SJSA1 (cell line): ENCODE data around the gene GPR15LG. TPM values are rescaled to one million over a fixed set of nuclear protein-coding genes. Genes with fewer than 3 reads are reported as not detected.
A peak's percentile ranks its signal among the peaks of the same experiment; 100 is the strongest.

Source experiments
- DNase-seq, 2 experiments: peaks; one replicate each; pipeline ENCODE4 v3.0.0-alpha.2; 2015 to 2020; ENCODE audit warnings: low spot score in 2 of 2, low read depth in 1 of 2
- H3K27ac ChIP-seq: fragments of 250-450 bp; sonication (Bioruptor Pico); 2 replicates; pipeline ENCODE4 v1.5.1; 2020; ENCODE audit warnings: mild to moderate bottlenecking, moderate library complexity
- H3K27me3 ChIP-seq: fragments of 250-450 bp; sonication (Bioruptor Pico); replicated peaks from 2 replicates; pipeline ENCODE4 v1.5.1; 2020; ENCODE audit warnings: mild to moderate bottlenecking, moderate library complexity
- H3K36me3 ChIP-seq: fragments of 250-450 bp; sonication (Bioruptor Pico); 2 replicates; pipeline ENCODE4 v1.5.1; 2020; ENCODE audit warnings: mild to moderate bottlenecking
- H3K4me1 ChIP-seq: fragments of 250-450 bp; sonication (Bioruptor Pico); replicated peaks from 2 replicates; pipeline ENCODE4 v1.6.1; 2021; ENCODE audit warnings: mild to moderate bottlenecking
- H3K4me3 ChIP-seq: fragments of 250-450 bp; sonication (Bioruptor Pico); 2 replicates; pipeline ENCODE4 v1.5.1; 2020; ENCODE audit warnings: mild to moderate bottlenecking
- H3K9me3 ChIP-seq: fragments of 250-450 bp; sonication (Bioruptor Pico); replicated peaks from 2 replicates; pipeline ENCODE4 v1.5.1; 2020; ENCODE audit warnings: mild to moderate bottlenecking
- total RNA-seq: library from RNA; depleted of rRNA; stranded (reverse); fragments of >200 nt; shearing (Covaris generic); gene quantifications from 2 replicates; pipeline ENCODE4 v1.2.3, GENCODE V29; 2014

The GPR15LG gene
- total RNA-seq, 1 experiment from 2014 or later: not detected

DNA sequence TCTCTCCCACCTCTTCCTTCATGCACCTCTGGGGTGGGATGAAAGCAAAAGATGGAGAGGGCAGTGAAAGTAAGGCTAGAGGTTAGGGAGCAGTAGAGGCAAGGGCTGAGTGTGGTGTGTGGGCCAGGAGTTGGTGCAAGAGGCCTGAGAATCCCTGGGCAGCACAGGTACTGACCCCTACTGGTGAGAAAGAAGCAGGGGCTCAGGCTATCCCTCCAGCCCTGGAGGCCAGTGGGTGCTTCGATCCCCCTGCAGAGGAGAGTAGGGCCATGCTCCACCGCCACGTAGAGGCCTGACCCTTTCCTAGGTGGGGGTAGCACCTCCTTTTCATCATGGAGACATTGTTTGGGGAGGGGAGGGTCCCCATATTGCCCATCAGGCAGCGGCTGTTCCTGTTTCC, 30.5 kb downstream of the GPR15LG start:
- 0 out of 2 replicates have a peak, but pooled peaks cover 5% of the 10 kb centered on the region for H3K27me3 ChIP-seq
- no peaks in the 10 kb centered on the region for H3K36me3 ChIP-seq
- no peak for DNase-seq
- no peaks in the 10 kb centered on the region for H3K4me1 ChIP-seq
- no peaks in the 10 kb centered on the region for H3K9me3 ChIP-seq
- H3K4me3 ChIP-seq: no peak overlapping the region
- H3K27ac ChIP-seq: no peak overlapping the region

DNA sequence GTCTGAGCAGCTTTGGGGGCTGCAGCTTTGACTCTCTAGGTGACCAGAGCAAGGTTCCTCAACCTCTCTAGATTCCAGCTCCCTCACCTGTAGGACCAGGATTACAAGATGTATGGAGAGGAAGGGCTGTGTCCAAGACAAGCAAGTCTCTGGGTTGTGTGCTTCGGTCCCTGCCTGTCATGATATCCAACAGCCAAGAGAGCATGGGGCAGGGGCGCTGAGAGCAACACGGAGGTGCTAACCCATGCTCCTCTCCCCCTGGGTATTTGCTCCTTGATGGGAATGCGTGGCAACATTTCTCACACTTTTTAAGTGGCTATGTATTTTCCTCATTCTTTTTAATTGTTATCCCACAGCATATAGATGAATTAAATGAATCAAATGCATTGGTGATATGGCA, 31.0 kb downstream of the GPR15LG start:
- no peak for DNase-seq
- Histone ChIP-seq H3K36me3 (no peaks in the 10 kb centered on the region), H3K27me3 (0 out of 2 replicates have a peak, but pooled peaks cover 5% of the 10 kb centered on the region), H3K27ac (no peak overlapping the region), H3K4me3 (no peak overlapping the region), H3K4me1 (no peaks in the 10 kb centered on the region), H3K9me3 (no peaks in the 10 kb centered on the region)

- H3K9me3 ChIP-seq: no peaks in the 10 kb centered on the region
- H3K4me3 ChIP-seq: no peak overlapping the region
- H3K27me3 ChIP-seq: 0 out of 2 replicates have a peak, but pooled peaks cover 6% of the 10 kb centered on the region
- H3K36me3 ChIP-seq: no peaks in the 10 kb centered on the region
- no peak overlapping the region for H3K27ac ChIP-seq
- peak in 1 of 2 experiments; percentile 22 for DNase-seq
- H3K4me1 ChIP-seq: no peaks in the 10 kb centered on the region
Observed at GRCh38 chr10:84205049-84205852, 31.6 kb downstream of the GPR15LG start.

- H3K27ac ChIP-seq: no peak overlapping the region
- H3K36me3 ChIP-seq: no peaks in the 10 kb centered on the region
- no peak for DNase-seq
- 0 out of 2 replicates have a peak, but pooled peaks cover 3% of the 10 kb centered on the region for H3K27me3 ChIP-seq
- H3K9me3 ChIP-seq: no peaks in the 10 kb centered on the region
- no peak overlapping the region for H3K4me3 ChIP-seq
- H3K4me1 ChIP-seq: no peaks in the 10 kb centered on the region
Observed at GRCh38 chr10:84205853-84206525, 32.4 kb downstream of the GPR15LG start.

GRCh38 chr10:84208023-84208422, 34.4 kb downstream of the GPR15LG start:
- H3K27ac ChIP-seq: no peak overlapping the region
- H3K4me3 ChIP-seq: no peak overlapping the region
- H3K9me3 ChIP-seq: no peaks in the 10 kb centered on the region
- H3K4me1 ChIP-seq: no peaks in the 10 kb centered on the region
- no peaks in the 10 kb centered on the region for H3K36me3 ChIP-seq
- 0 out of 2 replicates have a peak, but pooled peaks cover 3% of the 10 kb centered on the region for H3K27me3 ChIP-seq
- no peak for DNase-seq

DNA sequence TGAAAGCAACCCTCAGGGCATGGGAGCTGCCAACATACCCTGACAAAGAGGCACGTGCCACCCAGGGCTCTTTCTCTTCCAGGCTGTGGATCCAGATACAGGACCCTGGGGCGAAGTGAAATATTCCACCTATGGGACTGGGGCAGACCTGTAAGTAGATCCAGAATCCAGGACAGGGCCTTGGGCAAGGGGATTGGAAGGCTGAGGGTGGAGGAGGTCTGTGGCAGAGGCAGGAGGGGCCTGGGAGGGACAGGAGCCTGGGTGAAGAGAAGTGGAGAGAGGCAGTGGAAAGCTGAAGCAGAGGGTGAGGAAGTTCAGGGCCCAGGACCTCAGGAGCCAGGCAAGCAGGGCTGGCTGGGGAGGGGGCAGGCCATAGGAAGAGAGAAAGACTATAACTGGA, 38.0 kb downstream of the GPR15LG start:
- H3K36me3 ChIP-seq: no peaks in the 10 kb centered on the region
- no peak overlapping the region for H3K27ac ChIP-seq
- 0 out of 2 replicates have a peak, but pooled peaks cover 3% of the 10 kb centered on the region for H3K27me3 ChIP-seq
- no peak for DNase-seq
- H3K4me3 ChIP-seq: no peak overlapping the region
- no peaks in the 10 kb centered on the region for H3K4me1 ChIP-seq
- no peaks in the 10 kb centered on the region for H3K9me3 ChIP-seq

GRCh38 chr10:84212014-84212413, 38.4 kb downstream of the GPR15LG start:
- Histone ChIP-seq H3K27ac (no peak overlapping the region), H3K4me1 (no peaks in the 10 kb centered on the region), H3K4me3 (no peak overlapping the region), H3K9me3 (no peaks in the 10 kb centered on the region), H3K36me3 (no peaks in the 10 kb centered on the region), H3K27me3 (0 out of 2 replicates have a peak, but pooled peaks cover 3% of the 10 kb centered on the region)
- DNase-seq: no peak

DNA sequence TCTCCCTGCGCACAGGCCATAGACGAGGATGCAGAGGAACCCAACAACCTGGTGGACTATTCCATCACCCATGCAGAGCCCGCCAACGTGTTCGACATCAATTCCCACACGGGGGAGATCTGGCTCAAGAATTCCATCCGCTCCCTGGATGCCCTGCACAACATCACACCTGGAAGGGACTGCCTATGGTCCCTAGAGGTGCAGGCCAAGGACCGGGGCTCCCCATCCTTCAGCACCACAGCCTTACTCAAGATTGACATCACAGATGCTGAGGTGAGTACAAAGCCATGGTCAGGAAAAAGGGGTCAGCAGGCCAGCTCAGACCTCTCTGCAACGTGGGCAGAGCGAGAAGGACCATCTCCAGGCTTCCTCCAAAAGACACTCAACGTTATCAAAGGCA, 39.5 kb downstream of the GPR15LG start:
- DNase-seq: no peak
- Histone ChIP-seq H3K27ac (no peak overlapping the region), H3K36me3 (no peaks in the 10 kb centered on the region)

GRCh38 chr10:84214046-84214572, 40.5 kb downstream of the GPR15LG start:
- Histone ChIP-seq H3K9me3 (no peaks in the 10 kb centered on the region), H3K4me3 (no peak overlapping the region), H3K36me3 (no peaks in the 10 kb centered on the region), H3K4me1 (no peaks in the 10 kb centered on the region), H3K27ac (no peak overlapping the region), H3K27me3 (peaks cover 3% of the 10 kb centered on the region; the same call in 1 of the 2 replicates)
- DNase-seq: no peak

More for the DNA sequence above, 39.5 kb downstream of the GPR15LG start:
- no peaks in the 10 kb centered on the region for H3K9me3 ChIP-seq
- H3K4me1 ChIP-seq: no peaks in the 10 kb centered on the region
- no peak overlapping the region for H3K4me3 ChIP-seq
- 0 out of 2 replicates have a peak, but pooled peaks cover 3% of the 10 kb centered on the region for H3K27me3 ChIP-seq

DNA sequence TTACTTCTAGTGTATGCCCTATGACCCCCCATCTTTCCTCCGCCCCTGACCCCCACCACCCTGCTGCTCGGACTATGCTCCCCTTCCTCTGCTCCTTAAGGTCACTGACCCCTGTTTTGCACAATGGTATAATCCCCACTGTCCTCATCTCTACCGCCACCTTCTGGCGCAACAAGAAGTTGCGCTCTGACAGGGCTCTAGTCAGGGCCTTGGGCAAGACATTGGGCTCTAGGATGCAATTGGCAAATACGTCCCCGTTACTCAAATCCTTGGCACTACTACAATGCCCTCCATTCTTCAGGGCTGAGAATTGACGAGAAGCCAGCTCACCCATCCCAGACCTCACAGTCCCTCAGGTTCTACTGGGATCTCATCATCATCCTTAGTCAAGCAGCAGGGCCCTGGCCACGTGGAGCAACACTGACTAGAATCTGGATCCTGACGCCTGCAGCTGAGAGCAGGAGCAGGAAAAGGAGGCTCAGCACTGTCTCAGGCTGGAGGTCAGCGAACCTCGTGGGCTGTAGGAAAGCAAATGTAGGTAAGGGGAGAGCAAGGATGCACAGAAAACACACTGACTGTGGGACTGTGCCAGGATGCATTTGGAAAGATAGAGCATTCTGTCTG, 41.1 kb downstream of the GPR15LG start:
- Histone ChIP-seq H3K36me3 (no peaks in the 10 kb centered on the region), H3K27ac (no peak overlapping the region), H3K4me1 (no peaks in the 10 kb centered on the region), H3K4me3 (no peak overlapping the region), H3K27me3 (peaks cover 2% of the 10 kb centered on the region; the same call in 1 of the 2 replicates), H3K9me3 (no peaks in the 10 kb centered on the region)
- no peak for DNase-seq

- no peaks in the 10 kb centered on the region for H3K36me3 ChIP-seq
- H3K27ac ChIP-seq: no peak overlapping the region
- H3K27me3 ChIP-seq: no peaks in the 10 kb centered on the region; the same call in 1 of the 2 replicates
- DNase-seq: no peak
- H3K4me1 ChIP-seq: no peaks in the 10 kb centered on the region
- H3K9me3 ChIP-seq: no peaks in the 10 kb centered on the region
- H3K4me3 ChIP-seq: no peak overlapping the region
Observed at GRCh38 chr10:84216834-84217233, 43.2 kb downstream of the GPR15LG start.

GRCh38 chr10:84217746-84218145, 44.1 kb downstream of the GPR15LG start:
- Histone ChIP-seq H3K4me3 (no peak overlapping the region), H3K27ac (no peak overlapping the region), H3K27me3 (peaks cover 1% of the 10 kb centered on the region; the same call in 1 of the 2 replicates), H3K9me3 (no peaks in the 10 kb centered on the region), H3K4me1 (no peaks in the 10 kb centered on the region), H3K36me3 (no peaks in the 10 kb centered on the region)
- no peak for DNase-seq

DNA sequence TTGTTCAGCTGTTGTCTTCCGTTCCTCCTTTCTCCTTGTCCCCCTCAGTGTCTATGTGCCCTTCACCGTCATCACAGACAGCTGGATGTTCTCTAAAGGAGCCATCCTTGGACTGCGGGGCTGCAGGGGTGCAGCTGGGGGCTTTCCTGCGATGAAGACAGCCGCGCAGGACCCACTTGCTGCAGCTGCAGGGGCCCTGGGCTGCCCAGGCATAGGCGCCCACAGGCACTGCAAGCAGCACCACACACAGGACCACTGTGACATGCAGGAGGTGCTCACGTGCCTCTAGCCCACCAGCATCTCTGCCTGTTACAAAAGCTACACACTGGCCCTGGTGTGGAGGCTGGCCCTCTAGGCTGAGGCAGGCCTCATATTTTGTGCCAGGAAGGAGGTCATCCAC, 48.3 kb downstream of the GPR15LG start:
- Histone ChIP-seq H3K4me1 (no peaks in the 10 kb centered on the region), H3K9me3 (no peaks in the 10 kb centered on the region), H3K27ac (no peak overlapping the region), H3K36me3 (no peaks in the 10 kb centered on the region), H3K4me3 (no peak overlapping the region), H3K27me3 (peaks cover 2% of the 10 kb centered on the region; the same call in 1 of the 2 replicates)
- no peak for DNase-seq
